Cardiac septum (tissue), 1 donor: ENCODE data around the gene ADGRB3. TPM values are rescaled to one million over a fixed set of nuclear protein-coding genes. Genes with fewer than 3 reads are reported as not detected.

Experiments
- DNase-seq: peaks from one replicate; pipeline ENCODE4 v3.0.0-alpha.2; 2020; ENCODE audit warnings: low spot score
- intact Hi-C: fragments of 100-400 bp; cut with DNase I; formaldehyde crosslinking; loops from one replicate; pipeline ENCODE4 v1.14.0; 2022
- total RNA-seq: library from RNA; stranded (reverse); fragmentation: NEBNext Ultra II Directional; extraction: Animal tissue kit (Norgen Biotek cat#: 25700); gene quantifications from one replicate; pipeline ENCODE4 v1.2.1, GENCODE V29; 2021
- donor health status: DM: no; HTN: no; CAD: no.

ADGRB3 gene
- total RNA-seq, 1 donor from 2014 or later, result 0.51 TPM

- DNase-seq, result no peak
- intact Hi-C loops, result no loop called here
These were observed 494.0 kb downstream of the ADGRB3 start for GRCh38 chr6:69129046-69129445.

GRCh38 chr6:69135927-69136326 is 500.8 kb downstream of the ADGRB3 start:
- no peak for DNase-seq
- intact Hi-C loops, result no loop called here

GRCh38 chr6:69138148-69138547 is 503.1 kb downstream of the ADGRB3 start:
- DNase-seq, result no peak
- intact Hi-C loops, result no loop called here

GRCh38 chr6:69138893-69139494 is 503.9 kb downstream of the ADGRB3 start:
- no peak for DNase-seq
- intact Hi-C loops, result no loop called here

- no peak for DNase-seq
- intact Hi-C loops, result loop anchor here (10.0 kb wide), 1 partner anchor 170 kb away; no protein-coding TSS in a partner anchor
These were observed 510.0 kb downstream of the ADGRB3 start for GRCh38 chr6:69145062-69145461.

GRCh38 chr6:69146385-69146784 is 511.3 kb downstream of the ADGRB3 start:
- intact Hi-C loops, result loop anchor here (10.0 kb wide), 1 partner anchor 172 kb away; no protein-coding TSS in a partner anchor
- DNase-seq, result no peak

GRCh38 chr6:69155467-69155866 is 520.4 kb downstream of the ADGRB3 start:
- intact Hi-C loops, result loop anchor here (10.0 kb wide), 1 partner anchor 281 kb away; no protein-coding TSS in a partner anchor
- no peak for DNase-seq

GRCh38 chr6:69162811-69163210 is 527.7 kb downstream of the ADGRB3 start:
- DNase-seq, result no peak
- intact Hi-C loops, result no loop called here

- no peak for DNase-seq
These were observed 529.6 kb downstream of the ADGRB3 start for GRCh38 chr6:69164564-69165229.

GRCh38 chr6:69179681-69180080 is 544.6 kb downstream of the ADGRB3 start:
- intact Hi-C loops, result no loop called here
- DNase-seq, result no peak

More at GRCh38 chr6:69164564-69165229, 529.6 kb downstream of the ADGRB3 start:
- intact Hi-C loops, result no loop called here

GRCh38 chr6:69180361-69181067 is 545.4 kb downstream of the ADGRB3 start:
- DNase-seq, result no peak
- intact Hi-C loops, result no loop called here

GRCh38 chr6:69181964-69182363 is 546.9 kb downstream of the ADGRB3 start:
- intact Hi-C loops, result no loop called here
- no peak for DNase-seq

GRCh38 chr6:69185276-69185675 is 550.2 kb downstream of the ADGRB3 start:
- DNase-seq, result no peak
- intact Hi-C loops, result no loop called here

GRCh38 chr6:69202768-69203167 is 567.7 kb downstream of the ADGRB3 start:
- DNase-seq, result no peak

GRCh38 chr6:69216127-69216526 is 581.0 kb downstream of the ADGRB3 start:
- DNase-seq, result no peak
- intact Hi-C loops, result no loop called here

More at GRCh38 chr6:69202768-69203167, 567.7 kb downstream of the ADGRB3 start:
- intact Hi-C loops, result no loop called here

- intact Hi-C loops, result no loop called here
- no peak for DNase-seq
These were observed 582.3 kb downstream of the ADGRB3 start for GRCh38 chr6:69217343-69217742.

- intact Hi-C loops, result no loop called here
- no peak for DNase-seq
These were observed 585.3 kb downstream of the ADGRB3 start for GRCh38 chr6:69220375-69220774.

- intact Hi-C loops, result no loop called here
- DNase-seq, result no peak
These were observed 596.9 kb downstream of the ADGRB3 start for GRCh38 chr6:69232008-69232407.

- intact Hi-C loops, result no loop called here
- no peak for DNase-seq
These were observed 597.4 kb downstream of the ADGRB3 start for GRCh38 chr6:69232496-69232895.

GRCh38 chr6:69232911-69233448 is 597.9 kb downstream of the ADGRB3 start:
- intact Hi-C loops, result no loop called here
- peak; percentile 81 for DNase-seq
